Measurements from ENCODE around the gene CDK10. TPM values are rescaled to one million over a fixed set of nuclear protein-coding genes. Genes with fewer than 3 reads are reported as not detected.

The CDK10 gene
- total RNA-seq, 1 donor, result 32.9 TPM

- TF ChIP-seq CTCF (IDR thresholded peaks at IDR 0.05; ENCODE audit: insufficient read depth, low read length), result no peak
These were observed 44.2 kb downstream of the CDK10 start for GRCh38 chr16:89730610-89731234.

GRCh38 chr16:89732142-89732917 is 45.8 kb downstream of the CDK10 start:
- no peak overlapping the region for H3K4me3 ChIP-seq (ENCODE audit: low read depth, low read length)
- DNase-seq (ENCODE audit: low read depth), result no peak
- TF ChIP-seq CTCF (IDR thresholded peaks at IDR 0.05; ENCODE audit: insufficient read depth, low read length), result no peak

More at GRCh38 chr16:89730610-89731234, 44.2 kb downstream of the CDK10 start:
- H3K4me3 ChIP-seq (ENCODE audit: low read depth, low read length), result no peak overlapping the region
- no peak for DNase-seq (ENCODE audit: low read depth)

- DNase-seq (ENCODE audit: low read depth), result no peak
- TF ChIP-seq CTCF (IDR thresholded peaks at IDR 0.05; ENCODE audit: insufficient read depth, low read length), result no peak
- no peak overlapping the region for H3K4me3 ChIP-seq (ENCODE audit: low read depth, low read length)
These were observed 46.4 kb downstream of the CDK10 start for GRCh38 chr16:89732918-89733242.

- no peak overlapping the region for H3K4me3 ChIP-seq (ENCODE audit: low read depth, low read length)
- no peak for TF ChIP-seq CTCF (IDR thresholded peaks at IDR 0.05; ENCODE audit: insufficient read depth, low read length)
- DNase-seq (ENCODE audit: low read depth), result no peak
These were observed 46.8 kb downstream of the CDK10 start for GRCh38 chr16:89733322-89733721.

GRCh38 chr16:89733792-89734191 is 47.3 kb downstream of the CDK10 start:
- no peak for TF ChIP-seq CTCF (IDR thresholded peaks at IDR 0.05; ENCODE audit: insufficient read depth, low read length)
- no peak overlapping the region for H3K4me3 ChIP-seq (ENCODE audit: low read depth, low read length)
- no peak for DNase-seq (ENCODE audit: low read depth)

GRCh38 chr16:89736554-89736953 is 50.1 kb downstream of the CDK10 start:
- no peak overlapping the region for H3K4me3 ChIP-seq (ENCODE audit: low read depth, low read length)
- DNase-seq (ENCODE audit: low read depth), result no peak
- no peak for TF ChIP-seq CTCF (IDR thresholded peaks at IDR 0.05; ENCODE audit: insufficient read depth, low read length)

Measured in fibroblast of the aortic adventitia (primary cell).